Calu3 (cell line): ENCODE results near the gene VWDE. TPM values are rescaled to one million over a fixed set of nuclear protein-coding genes. Genes with fewer than 3 reads are reported as not detected.

ENCODE experiments used
- BruUV-seq: library from RNA; stranded (reverse); fragments of 400-500 nt; replicated peaks from 2 replicates; lab custom pipeline; 2021; lab: Mats Ljungman, UMichigan
- CTCF ChIA-PET: fragments of 300-600 bp; sonication (Branson Sonifier 250); formaldehyde crosslinking; loops from one replicate; lab custom pipeline; 2022; ENCODE audit warnings: antibody characterized with exemption; lab: Charles Lee
- DNase-seq: peaks from one replicate; pipeline ENCODE4 v3.0.0; 2022
- H3K27ac Mint-ChIP-seq: one replicate; pipeline ENCODE4 v1.8.0; 2022; ENCODE audit warnings: mixed read lengths; ENCODE audit not compliant: unreplicated experiment
- H3K27me3 Mint-ChIP-seq: one replicate; pipeline ENCODE4 v1.8.0; 2022; ENCODE audit warnings: mixed read lengths; ENCODE audit not compliant: unreplicated experiment
- H3K36me3 Mint-ChIP-seq: one replicate; pipeline ENCODE4 v1.8.0; 2022; ENCODE audit warnings: mild to moderate bottlenecking, moderate library complexity, mixed read lengths; ENCODE audit not compliant: insufficient read depth, unreplicated experiment
- H3K4me1 Mint-ChIP-seq: one replicate; pipeline ENCODE4 v1.8.0; 2022; ENCODE audit warnings: mild to moderate bottlenecking, low read depth, mixed read lengths; ENCODE audit not compliant: unreplicated experiment
- H3K4me3 Mint-ChIP-seq: one replicate; pipeline ENCODE4 v1.8.0; 2022; ENCODE audit warnings: mild to moderate bottlenecking, low read depth, moderate library complexity, mixed read lengths; ENCODE audit not compliant: unreplicated experiment
- H3K9me3 Mint-ChIP-seq: one replicate; pipeline ENCODE4 v1.8.0; 2022; ENCODE audit warnings: low read depth, mixed read lengths; ENCODE audit not compliant: unreplicated experiment
- CTCF ChIP-seq: fragments of 200-600 bp; IDR thresholded peaks from one replicate; pipeline ENCODE4 v1.8.0; 2022; ENCODE audit warnings: antibody characterized with exemption; ENCODE audit not compliant: unreplicated experiment
- intact Hi-C: fragments of 100-400 bp; cut with micrococcal nuclease; formaldehyde crosslinking; loops from one replicate; pipeline ENCODE4 v1.10.0; 2022; ENCODE audit not compliant: unreplicated experiment
- total RNA-seq: library from RNA; stranded (reverse); gene quantifications from 2 replicates; pipeline ENCODE4 v1.2.3, GENCODE V29; 2022

The VWDE gene
- total RNA-seq, 1 experiment from 2014 or later: 21.3 TPM

- Mint-ChIP-seq H3K4me1 (no peaks in the 10 kb centered on the region), H3K27me3 (no peaks in the 10 kb centered on the region), H3K36me3 (peaks cover 7% of the 10 kb centered on the region), H3K4me3 (no peak overlapping the region), H3K9me3 (no peaks in the 10 kb centered on the region), H3K27ac (no peak overlapping the region)
- no peak for TF ChIP-seq CTCF
- CTCF ChIA-PET: no interaction called here
- intact Hi-C loops: no loop called here
- DNase-seq: no peak
- BruUV-seq: no TSS peak
These were observed 74.5 kb downstream of the VWDE start for GRCh38 chr7:12328888-12329770.

GRCh38 chr7:12327922-12328321 lies 75.7 kb downstream of the VWDE start:
- Mint-ChIP-seq H3K36me3 (peaks cover 11% of the 10 kb centered on the region), H3K4me3 (no peak overlapping the region), H3K27me3 (no peaks in the 10 kb centered on the region), H3K9me3 (no peaks in the 10 kb centered on the region), H3K4me1 (no peaks in the 10 kb centered on the region), H3K27ac (no peak overlapping the region)
- no peak for DNase-seq
- no TSS peak for BruUV-seq
- no peak for TF ChIP-seq CTCF
- CTCF ChIA-PET: interaction anchor here (0.6 kb wide), 1 partner anchor 219 kb away, joined by 3 read pairs; no protein-coding TSS in a partner anchor
- intact Hi-C loops: no loop called here

DNA sequence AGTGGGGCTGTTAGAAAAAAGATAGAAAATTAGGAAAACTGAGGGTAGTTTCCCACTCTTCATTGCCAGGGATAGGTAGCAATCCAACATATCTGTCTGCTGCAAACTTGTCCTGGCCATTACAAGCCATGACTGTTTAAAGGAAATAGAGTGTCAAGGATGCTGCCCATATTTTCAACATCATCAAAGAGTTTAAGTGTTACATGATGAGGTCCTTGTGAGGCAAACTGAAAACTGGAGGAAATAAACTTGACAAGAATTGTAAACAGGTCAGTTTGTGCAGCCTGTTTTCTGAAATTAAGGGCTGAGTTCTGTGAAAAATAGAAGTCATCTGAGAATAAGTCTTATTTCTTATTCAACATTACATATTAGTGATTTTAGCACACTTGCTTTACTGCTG lies 78.0 kb downstream of the VWDE start:
- CTCF ChIA-PET: no interaction called here
- H3K4me1 Mint-ChIP-seq: peaks cover 9% of the 10 kb centered on the region
- H3K27me3 Mint-ChIP-seq: no peaks in the 10 kb centered on the region
- intact Hi-C loops: no loop called here
- no peak overlapping the region for H3K4me3 Mint-ChIP-seq
- no peak for TF ChIP-seq CTCF
- DNase-seq: no peak
- no peaks in the 10 kb centered on the region for H3K9me3 Mint-ChIP-seq
- H3K36me3 Mint-ChIP-seq: peaks cover 11% of the 10 kb centered on the region
- H3K27ac Mint-ChIP-seq: no peak overlapping the region
- no TSS peak for BruUV-seq

DNA sequence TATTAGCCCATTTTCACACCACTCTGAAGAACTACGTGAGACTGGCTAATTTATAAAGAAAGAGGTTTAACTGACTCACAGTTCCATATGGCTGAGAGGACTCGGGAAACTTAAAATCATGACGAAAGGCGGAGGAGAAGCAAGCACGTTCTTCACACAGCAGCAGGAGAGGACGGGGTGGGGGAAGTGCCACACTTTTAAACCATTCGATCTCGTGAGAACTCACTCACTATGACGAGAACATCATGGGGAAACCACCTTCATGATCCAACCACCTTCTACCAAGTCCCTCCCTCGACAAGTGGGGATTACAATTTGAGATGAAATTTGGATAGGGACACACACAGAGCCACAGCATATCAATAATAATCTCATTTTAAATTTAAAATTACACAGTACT lies 80.2 kb downstream of the VWDE start:
- H3K36me3 Mint-ChIP-seq: peaks cover 4% of the 10 kb centered on the region
- DNase-seq: no peak
- peak overlapping the region; percentile 28 for H3K27ac Mint-ChIP-seq
- no TSS peak for BruUV-seq
- TF ChIP-seq CTCF: no peak
- peaks cover 10% of the 10 kb centered on the region for H3K4me1 Mint-ChIP-seq
- intact Hi-C loops: loop anchor here (2.0 kb wide), 1 partner anchor 113 kb away; the partner anchor contains the start of gene TMEM106B
- H3K9me3 Mint-ChIP-seq: no peaks in the 10 kb centered on the region
- H3K4me3 Mint-ChIP-seq: no peak overlapping the region
- no peaks in the 10 kb centered on the region for H3K27me3 Mint-ChIP-seq
- CTCF ChIA-PET: interaction anchor here (0.6 to 1.6 kb wide), 3 partner anchors 79 to 255 kb away, joined by 4 to 5 read pairs (median 5); no protein-coding TSS in a partner anchor
